Activated CD4-positive, alpha-beta T cell treated with anti-CD3 and anti-CD28 coated beads, Interleukin-2, amount 50 U/mL, for 24 hours (primary cell): ENCODE measurements around the gene TMEM50A.
"Not testable (repeated sequence)": the region's sequence is repeated elsewhere in the genome, so short reads cannot be mapped to it uniquely, and the experiment has no call there.

ENCODE experiments used
- DNase-seq, 2 donors: peaks; one replicate each; pipeline ENCODE4 v3.0.0-alpha.2; 2020; ENCODE audit warnings: low read depth in 1 of 2, low spot score in 1 of 2

Gene TMEM50A

DNA sequence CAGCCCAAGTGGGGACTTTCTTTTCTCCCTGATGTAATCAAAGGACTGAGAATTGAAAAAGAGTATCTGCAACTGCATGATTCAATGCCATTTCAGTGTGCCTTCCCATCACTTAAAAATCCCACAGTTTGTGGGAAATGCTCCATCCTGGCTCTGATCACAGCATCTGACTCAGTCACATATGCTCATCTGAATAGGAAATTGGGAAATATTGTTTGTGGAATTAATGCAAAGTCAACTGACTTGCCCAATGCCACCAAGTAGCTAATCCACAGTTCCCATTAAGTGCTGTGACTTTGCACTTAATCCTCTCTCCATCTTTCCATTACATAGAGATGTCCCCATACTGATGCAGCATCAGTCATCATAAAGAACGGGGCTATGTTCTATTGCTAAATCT lies 45.0 kb downstream of the TMEM50A start:
- not testable (repeated sequence) for DNase-seq

DNA sequence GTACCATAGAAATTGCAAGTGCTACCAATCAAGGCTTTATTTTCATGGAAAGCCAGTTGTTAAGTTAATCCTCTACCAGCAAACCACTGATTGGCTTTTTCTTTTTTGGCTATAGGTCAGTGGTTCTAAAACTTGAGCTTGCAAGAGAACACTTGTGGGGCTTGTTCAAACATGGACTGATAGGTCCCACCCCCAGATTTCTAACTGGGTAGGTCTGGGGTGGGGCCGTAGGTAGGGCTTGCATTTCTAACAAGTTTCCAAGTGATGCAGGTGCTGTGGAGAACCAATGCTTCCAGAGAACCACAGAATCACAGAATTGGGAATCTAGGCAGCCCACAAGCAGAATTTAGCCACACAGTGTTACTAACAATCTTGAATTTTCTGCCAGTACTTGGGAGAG lies 45.7 kb downstream of the TMEM50A start:
- not testable (repeated sequence) for DNase-seq

DNA sequence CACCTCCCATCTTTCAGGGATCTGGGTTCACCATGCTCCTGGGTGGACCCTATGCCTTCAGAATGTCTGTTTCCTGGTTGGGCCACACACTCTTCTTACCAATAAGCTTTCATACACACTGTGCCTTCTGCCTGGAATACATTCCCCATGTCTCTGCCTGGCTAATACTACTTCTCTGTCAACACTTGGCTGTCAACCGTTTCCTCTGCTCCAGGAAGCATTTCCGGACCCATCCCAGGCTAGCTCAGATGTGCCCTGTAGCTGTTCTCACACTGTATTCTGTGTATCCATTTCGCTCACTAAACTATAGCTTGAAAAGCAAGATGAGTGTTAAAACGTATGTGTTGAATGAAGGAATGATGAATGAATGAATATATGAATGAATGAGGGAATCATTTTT lies 49.0 kb downstream of the TMEM50A start:
- DNase-seq, result not testable (repeated sequence)

DNA sequence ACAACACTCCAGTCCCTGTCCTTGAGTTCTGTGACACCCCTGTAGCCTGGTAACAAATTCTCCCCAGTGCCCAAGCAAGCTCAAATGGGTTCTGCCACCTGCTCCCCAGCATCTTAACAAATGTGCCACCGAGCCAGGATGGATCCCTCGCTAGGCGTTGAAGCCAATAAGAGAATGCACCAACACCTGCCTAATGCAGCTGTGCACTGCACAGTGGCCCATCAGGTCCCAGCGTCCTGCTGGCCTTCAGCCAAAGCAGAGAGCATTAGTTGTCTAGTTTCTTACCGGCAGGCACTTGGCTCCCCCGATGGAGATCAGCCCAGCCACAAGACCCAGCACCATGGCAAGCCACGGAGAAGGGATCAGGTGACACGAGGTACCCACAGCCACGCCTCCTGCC lies 50.6 kb downstream of the TMEM50A start:
- DNase-seq, result not testable (repeated sequence)

DNA sequence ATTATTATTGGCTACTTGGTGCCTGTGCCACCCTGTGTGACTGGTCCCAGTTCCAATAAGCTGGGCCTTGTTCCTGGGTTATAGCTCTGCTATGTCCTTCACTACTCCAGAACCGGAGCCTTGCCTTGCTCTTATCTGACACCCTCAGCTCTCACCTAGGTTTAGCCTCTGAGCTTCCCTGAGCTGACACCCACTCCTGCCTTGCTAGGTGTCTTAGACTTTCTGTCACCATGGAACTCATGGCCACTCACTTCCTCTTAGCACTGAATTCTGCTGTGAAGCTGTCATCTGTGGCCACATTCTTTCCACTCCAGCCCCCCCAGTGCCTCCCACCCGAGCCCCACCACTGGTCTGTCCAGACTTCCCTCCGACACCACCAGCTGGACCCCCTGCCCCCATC lies 51.6 kb downstream of the TMEM50A start:
- not testable (repeated sequence) for DNase-seq

DNA sequence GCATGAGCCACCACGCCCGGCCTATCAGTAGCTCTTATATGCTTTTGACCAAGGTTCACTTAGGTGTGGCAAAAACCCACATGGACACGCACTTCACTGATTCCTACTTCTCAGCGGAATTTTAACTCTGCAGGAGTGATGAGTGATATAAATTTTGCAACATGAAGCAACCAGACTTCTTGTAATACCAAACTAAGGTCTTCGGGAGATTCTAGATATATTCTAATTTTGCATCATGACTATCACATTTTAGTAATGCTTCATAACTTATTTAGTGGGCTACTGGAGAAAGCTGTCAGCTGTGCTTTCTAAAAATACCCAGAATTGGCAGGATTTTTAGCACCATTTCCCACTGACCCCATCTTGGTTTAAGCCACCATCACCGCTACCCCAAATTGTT lies 54.7 kb downstream of the TMEM50A start:
- DNase-seq, result no peak

DNA sequence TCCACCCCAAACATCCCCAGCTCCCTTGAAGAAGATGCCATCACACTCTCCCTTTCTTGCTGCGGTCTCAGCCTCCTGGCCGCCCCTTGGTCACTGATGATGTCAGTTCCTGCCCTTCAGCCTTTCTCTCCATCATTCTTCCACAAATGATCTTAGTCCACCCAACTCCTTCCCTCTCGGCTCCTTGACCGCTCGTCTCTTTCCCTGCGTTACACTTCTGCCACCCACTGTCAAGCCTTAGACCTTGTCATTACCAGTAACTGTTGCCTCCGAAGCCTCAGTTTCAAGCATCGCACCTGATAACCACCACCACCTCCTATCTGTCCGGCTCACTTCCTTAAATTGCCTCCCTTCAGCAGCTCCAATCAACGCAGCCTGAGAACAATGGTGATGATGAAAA lies 59.4 kb downstream of the TMEM50A start:
- DNase-seq, result not testable (repeated sequence)

DNA sequence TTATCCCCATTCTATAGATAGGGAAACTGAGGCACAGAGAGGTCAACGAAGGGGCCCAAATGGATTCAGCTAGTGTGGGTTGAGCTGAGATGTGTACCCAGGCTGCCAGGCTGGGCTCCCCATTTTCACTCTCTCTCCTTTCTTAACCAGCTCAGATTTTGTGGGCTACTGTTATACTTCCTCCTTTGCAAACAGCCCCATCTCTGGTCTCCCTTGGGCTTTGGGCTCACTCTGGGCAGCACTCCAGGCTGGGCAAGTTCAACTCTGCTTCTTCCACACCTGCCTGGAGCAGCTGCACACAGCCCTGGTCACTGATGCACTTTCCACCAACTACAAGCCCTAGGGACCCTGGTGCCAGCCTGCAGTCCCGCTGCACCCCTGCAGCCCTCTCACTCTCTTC lies 59.9 kb downstream of the TMEM50A start:
- not testable (repeated sequence) for DNase-seq

DNA sequence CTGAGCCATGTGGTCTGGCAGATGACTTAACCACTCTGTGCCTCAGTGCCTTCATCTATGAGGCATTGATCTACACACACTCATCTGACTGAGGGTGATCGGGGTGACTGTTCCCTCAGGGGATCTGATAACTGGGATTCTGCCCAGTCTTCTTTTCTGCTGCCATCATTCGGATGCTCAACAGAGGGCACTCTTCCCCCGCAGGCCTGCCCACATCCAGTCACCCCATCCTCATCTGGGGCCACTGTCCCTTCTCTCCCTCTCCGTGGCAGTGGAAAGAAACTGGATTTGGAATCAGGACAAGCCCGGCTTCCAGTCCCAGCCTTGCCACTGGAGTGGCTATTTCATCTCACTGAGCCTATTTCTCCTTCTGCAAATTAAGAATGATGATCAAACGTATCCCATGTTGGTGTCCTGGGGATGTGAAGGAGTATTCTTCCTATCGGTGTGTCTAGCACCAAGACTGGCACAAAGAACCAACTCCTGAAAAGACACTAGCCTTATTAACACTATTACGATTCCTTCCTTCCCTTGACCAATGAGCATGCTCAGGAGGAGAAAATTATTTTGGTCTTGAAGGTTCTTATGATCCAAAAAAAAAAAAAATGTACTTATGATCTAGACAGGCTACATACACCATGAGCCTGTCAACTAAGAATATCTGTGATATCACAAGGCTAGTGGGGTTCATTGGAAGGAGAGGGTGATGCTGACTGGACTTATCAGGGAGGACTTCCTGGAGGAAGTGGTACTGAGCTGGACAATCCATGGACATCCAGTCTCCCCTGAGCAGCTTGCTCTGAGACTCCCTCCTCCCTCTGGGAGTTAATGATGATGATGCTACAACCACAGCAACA lies 65.0 kb downstream of the TMEM50A start:
- DNase-seq, result not testable (repeated sequence)

DNA sequence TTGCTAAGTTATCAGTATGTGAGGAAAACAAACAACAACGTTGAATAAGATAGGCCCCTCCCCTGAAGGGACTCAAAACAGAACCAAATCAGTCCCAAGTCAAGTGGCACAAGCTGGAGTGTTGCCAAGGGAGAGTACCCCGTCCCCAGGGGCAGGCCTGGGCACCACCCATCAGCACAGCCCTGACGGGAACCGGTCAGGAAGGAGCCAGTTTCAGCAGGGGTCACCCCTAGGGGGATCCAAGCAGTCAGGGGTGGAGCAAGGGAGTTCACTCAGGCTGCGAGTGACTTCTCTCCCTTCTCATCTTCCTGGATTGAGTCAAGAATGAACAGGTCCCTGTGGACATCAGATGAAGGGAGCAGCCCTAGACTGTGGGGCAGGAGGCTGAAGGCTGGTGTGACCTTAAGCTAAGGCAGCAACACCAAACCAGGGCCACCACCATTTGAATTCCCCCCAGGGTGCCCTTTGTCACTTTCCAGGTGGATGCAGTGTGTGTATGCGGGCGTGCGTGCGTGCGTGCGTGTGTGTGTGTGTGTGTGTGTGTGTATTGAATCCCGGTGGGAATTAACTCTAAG lies 67.7 kb downstream of the TMEM50A start:
- not testable (repeated sequence) for DNase-seq

DNA sequence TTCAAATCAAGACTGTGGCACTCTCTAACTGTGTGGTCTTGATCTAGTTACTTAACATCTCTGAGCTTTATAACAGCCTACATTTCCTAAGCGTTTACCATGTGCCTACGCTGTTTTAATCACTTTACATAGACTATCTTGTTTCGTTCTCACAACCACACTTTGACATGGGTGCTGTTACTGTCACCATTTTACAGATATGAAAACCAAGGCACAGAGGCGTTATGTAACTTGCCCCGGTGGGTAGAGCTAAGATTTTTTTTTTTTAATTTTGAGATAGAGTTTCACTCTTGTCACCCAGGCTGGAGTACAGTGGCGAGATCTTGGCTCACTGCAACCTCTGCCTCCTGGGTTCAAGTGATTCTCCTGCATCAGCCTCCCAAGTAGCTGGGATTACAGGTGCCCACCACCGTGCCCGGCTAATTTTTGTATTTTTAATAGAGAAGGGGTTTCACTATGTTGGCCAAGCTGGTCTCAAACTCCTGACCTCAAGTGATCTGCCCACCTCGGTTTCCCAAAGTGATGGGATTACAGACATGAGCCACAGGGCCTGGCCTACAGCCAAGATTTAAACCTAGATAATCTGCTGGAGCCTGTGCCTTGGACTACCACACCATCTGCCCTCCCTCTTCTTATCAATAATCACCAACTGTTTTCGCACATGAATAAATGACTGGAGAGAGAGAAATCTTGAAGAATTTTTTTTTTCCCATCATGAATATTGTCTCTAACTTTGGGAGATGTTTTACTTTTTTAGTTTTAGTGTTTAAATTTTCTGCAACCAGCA lies 71.7 kb downstream of the TMEM50A start:
- not testable (repeated sequence) for DNase-seq
